Ascending aorta (tissue), 2 donors: ENCODE data around the gene NKD1. TPM values are rescaled to one million over a fixed set of nuclear protein-coding genes. Genes with fewer than 3 reads are reported as not detected.

Experiments used
- DNase-seq, 2 donors: peaks; one replicate each; pipeline ENCODE4 v3.0.0-alpha.2; 2019; ENCODE audit warnings: low spot score in 2 of 2
- H3K27ac ChIP-seq, 2 donors: fragments of 200-600 bp; sonication (generic); one replicate each; pipeline ENCODE4 v1.5.1; 2016 to 2017; ENCODE audit warnings: mild to moderate bottlenecking in 1 of 2
- H3K27me3 ChIP-seq: fragments of 200-600 bp; sonication (generic); one replicate; pipeline ENCODE4 v1.5.1; 2017
- H3K36me3 ChIP-seq, 2 donors: fragments of 200-600 bp; sonication (generic); one replicate each; pipeline ENCODE4 v1.5.1; 2016
- H3K4me1 ChIP-seq, 2 donors: fragments of 200-600 bp; sonication (generic); one replicate each; pipeline ENCODE4 v1.5.1; 2016 to 2017; ENCODE audit warnings: mild to moderate bottlenecking in 1 of 2
- H3K4me3 ChIP-seq, 2 donors: fragments of 200-600 bp; sonication (generic); one replicate each; pipeline ENCODE4 v1.5.1; 2016 to 2017; ENCODE audit warnings: mild to moderate bottlenecking in 1 of 2
- H3K9me3 ChIP-seq, 2 donors: fragments of 200-600 bp; sonication (generic); one replicate each; pipeline ENCODE4 v1.5.1; 2016
- CTCF ChIP-seq, 3 experiments: fragments of 200-600 bp in 2 of 3; fragments of 450-650 bp in 1 of 3; sonication (generic) in 2 of 3; IDR thresholded peaks; one replicate each; pipeline ENCODE4 v1.5.1; 2016 to 2019; ENCODE audit warnings: antibody characterized with exemption in 3 of 3, mild to moderate bottlenecking in 1 of 3, moderate library complexity in 1 of 3
- intact Hi-C: fragments of 100-400 bp; cut with DNase I; formaldehyde crosslinking; loops from one replicate; pipeline ENCODE4 v1.15.1; 2023
- total RNA-seq: library from RNA; depleted of rRNA; stranded (reverse); fragments of >200 nt; gene quantifications from one replicate; pipeline ENCODE4 v1.1.0, GENCODE V29; 2016

The NKD1 gene
- total RNA-seq, 1 donor from 2014 or later = 33.2 TPM

- no peaks in the 10 kb centered on the region for H3K4me1 ChIP-seq
- no peak overlapping the region for H3K4me3 ChIP-seq
- no peak for TF ChIP-seq CTCF (IDR thresholded peaks at IDR 0.05)
- H3K9me3 ChIP-seq = no peaks in the 10 kb centered on the region
- intact Hi-C loops = no loop called here
- DNase-seq = no peak
- H3K27me3 ChIP-seq = no peaks in the 10 kb centered on the region
- H3K36me3 ChIP-seq = peaks cover 2 to 15% of the 10 kb centered on the region in 2 donors
- H3K27ac ChIP-seq = no peak overlapping the region
Observed at GRCh38 chr16:50643192-50643591, 95.0 kb downstream of the NKD1 start.

DNA sequence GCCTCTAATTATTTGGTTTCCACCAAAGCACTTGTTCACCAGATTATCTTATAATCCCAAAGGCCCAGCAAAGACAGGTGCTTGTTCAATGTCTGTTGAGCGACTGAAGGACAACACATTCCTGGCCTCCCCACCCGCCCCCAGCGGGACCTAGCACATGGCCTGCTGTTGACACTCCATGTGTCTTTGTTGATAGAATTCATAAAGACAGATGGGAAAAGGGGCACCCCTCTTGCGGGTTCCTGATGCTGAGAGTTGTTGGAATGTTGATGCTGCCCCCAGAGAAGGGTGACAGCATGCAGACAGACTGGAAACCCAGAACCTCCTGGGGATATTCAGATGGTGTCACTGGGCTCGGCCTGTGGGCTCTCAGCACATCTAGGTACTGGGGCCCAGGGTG lies 96.0 kb downstream of the NKD1 start:
- no peak overlapping the region for H3K27ac ChIP-seq
- TF ChIP-seq CTCF (IDR thresholded peaks at IDR 0.05) = no peak
- no peaks in the 10 kb centered on the region for H3K4me1 ChIP-seq
- no peak overlapping the region for H3K4me3 ChIP-seq
- no peaks in the 10 kb centered on the region for H3K9me3 ChIP-seq
- DNase-seq = no peak
- peaks cover 5 to 22% of the 10 kb centered on the region in 2 donors for H3K36me3 ChIP-seq
- no peaks in the 10 kb centered on the region for H3K27me3 ChIP-seq
- intact Hi-C loops = no loop called here

DNA sequence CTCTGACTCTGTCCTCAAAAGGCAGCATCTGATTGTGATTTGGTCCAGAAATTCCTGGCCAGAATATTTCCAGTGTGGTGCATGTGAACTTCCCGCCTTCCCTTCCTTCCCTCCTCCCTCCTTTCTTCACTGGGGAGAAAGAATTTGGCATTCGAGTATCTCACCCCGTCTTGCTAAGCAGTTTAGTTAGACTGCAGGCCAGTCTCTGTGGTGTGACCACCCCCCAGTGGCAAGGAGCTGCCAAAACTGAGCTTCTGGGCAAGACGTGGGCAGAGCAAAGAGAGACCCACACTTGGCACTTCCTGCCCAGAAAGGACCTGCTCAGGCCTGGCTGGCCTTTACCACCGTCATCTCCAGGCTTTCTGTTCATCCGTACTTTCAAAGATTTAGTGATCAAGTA lies 96.5 kb downstream of the NKD1 start:
- H3K9me3 ChIP-seq = no peaks in the 10 kb centered on the region
- intact Hi-C loops = no loop called here
- H3K36me3 ChIP-seq = peaks cover 5 to 27% of the 10 kb centered on the region in 2 donors
- H3K27me3 ChIP-seq = no peaks in the 10 kb centered on the region
- no peak for DNase-seq
- TF ChIP-seq CTCF (IDR thresholded peaks at IDR 0.05) = peak in 2 of 3 experiments; percentile 42
- no peak overlapping the region for H3K4me3 ChIP-seq
- H3K27ac ChIP-seq = peak overlapping the region; percentile 16 to 33
- no peaks in the 10 kb centered on the region for H3K4me1 ChIP-seq

GRCh38 chr16:50645563-50646220 lies 97.5 kb downstream of the NKD1 start:
- intact Hi-C loops = no loop called here
- Histone ChIP-seq H3K4me3 (no peak overlapping the region), H3K4me1 (no peaks in the 10 kb centered on the region), H3K27ac (no peak overlapping the region), H3K9me3 (no peaks in the 10 kb centered on the region), H3K27me3 (no peaks in the 10 kb centered on the region), H3K36me3 (peaks cover 5 to 30% of the 10 kb centered on the region in 2 donors)
- DNase-seq = no peak
- TF ChIP-seq CTCF (IDR thresholded peaks at IDR 0.05) = no peak

- intact Hi-C loops = no loop called here
- Histone ChIP-seq H3K36me3 (peaks cover 5 to 30% of the 10 kb centered on the region in 2 donors), H3K27ac (no peak overlapping the region), H3K4me3 (no peak overlapping the region), H3K27me3 (no peaks in the 10 kb centered on the region), H3K9me3 (no peaks in the 10 kb centered on the region), H3K4me1 (no peaks in the 10 kb centered on the region)
- no peak for TF ChIP-seq CTCF (IDR thresholded peaks at IDR 0.05)
- no peak for DNase-seq
Observed at GRCh38 chr16:50646345-50646744, 98.1 kb downstream of the NKD1 start.
